Peyer's patch (tissue), 4 donors: ENCODE measurements around the gene FERMT2.

ENCODE experiments used
- POLR2A ChIP-seq, 2 donors: fragments of 450-650 bp; IDR thresholded peaks; one replicate each; pipeline ENCODE4 v1.5.1; 2017; ENCODE audit warnings: antibody characterized with exemption in 2 of 2, mild to moderate bottlenecking in 2 of 2, moderate library complexity in 2 of 2
- TF ChIP-seq, protein P1 (sequence below), 6 experiments: fragments of 450-650 bp in 4 of 6; fragments of 200-600 bp in 2 of 6; sonication (generic) in 1 of 6; IDR thresholded peaks; one replicate each; pipeline ENCODE4 v1.5.1; 2017 to 2019; ENCODE audit warnings: antibody characterized with exemption in 6 of 6, mild to moderate bottlenecking in 3 of 6, moderate library complexity in 1 of 6

GRCh38 chr14:52875707-52876106, 75.1 kb downstream of the FERMT2 start:
- TF ChIP-seq, protein P1, sequence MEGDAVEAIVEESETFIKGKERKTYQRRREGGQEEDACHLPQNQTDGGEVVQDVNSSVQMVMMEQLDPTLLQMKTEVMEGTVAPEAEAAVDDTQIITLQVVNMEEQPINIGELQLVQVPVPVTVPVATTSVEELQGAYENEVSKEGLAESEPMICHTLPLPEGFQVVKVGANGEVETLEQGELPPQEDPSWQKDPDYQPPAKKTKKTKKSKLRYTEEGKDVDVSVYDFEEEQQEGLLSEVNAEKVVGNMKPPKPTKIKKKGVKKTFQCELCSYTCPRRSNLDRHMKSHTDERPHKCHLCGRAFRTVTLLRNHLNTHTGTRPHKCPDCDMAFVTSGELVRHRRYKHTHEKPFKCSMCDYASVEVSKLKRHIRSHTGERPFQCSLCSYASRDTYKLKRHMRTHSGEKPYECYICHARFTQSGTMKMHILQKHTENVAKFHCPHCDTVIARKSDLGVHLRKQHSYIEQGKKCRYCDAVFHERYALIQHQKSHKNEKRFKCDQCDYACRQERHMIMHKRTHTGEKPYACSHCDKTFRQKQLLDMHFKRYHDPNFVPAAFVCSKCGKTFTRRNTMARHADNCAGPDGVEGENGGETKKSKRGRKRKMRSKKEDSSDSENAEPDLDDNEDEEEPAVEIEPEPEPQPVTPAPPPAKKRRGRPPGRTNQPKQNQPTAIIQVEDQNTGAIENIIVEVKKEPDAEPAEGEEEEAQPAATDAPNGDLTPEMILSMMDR (IDR thresholded peaks at IDR 0.05): no peak
- TF ChIP-seq POLR2A (IDR thresholded peaks at IDR 0.05): no peak
